SK-N-MC (cell line): ENCODE measurements around the gene FRMPD2.

ENCODE experiments used
- FOXP2 ChIP-seq: optimal IDR thresholded peaks from 2 replicates; pipeline ENCODE3; 2011; ENCODE audit warnings: mild to moderate bottlenecking, moderate library complexity; ENCODE audit not compliant: insufficient read depth; ENCODE audit errors: extremely low read length, control extremely low read depth
- POLR2AphosphoS5 ChIP-seq: IDR thresholded peaks from 2 replicates; pipeline ENCODE4 v1.6.1; 2012; ENCODE audit warnings: mild to moderate bottlenecking, low read depth, low read length, borderline replicate concordance

GRCh38 chr10:48322017-48322416 lies 47.5 kb upstream of the FRMPD2 start:
- TF ChIP-seq POLR2AphosphoS5, result no peak
- no peak for TF ChIP-seq FOXP2
